ENCODE data around the gene FCN1. TPM values are rescaled to one million over a fixed set of nuclear protein-coding genes. Genes with fewer than 3 reads are reported as not detected.
A peak's percentile ranks its signal among the peaks of the same experiment; 100 is the strongest.

FCN1 gene
- total RNA-seq, 2 donors from 2014 or later, result 0.63 to 2.1 TPM

GRCh38 chr9:134897584-134898170 lies 20.0 kb downstream of the FCN1 start:
- H3K4me3 ChIP-seq, result no peak overlapping the region
- no peak for DNase-seq (ENCODE audit: low spot score)

GRCh38 chr9:134896834-134897583 lies 20.7 kb downstream of the FCN1 start:
- peak overlapping the region; percentile 58 to 68 for H3K27ac ChIP-seq
- H3K27me3 ChIP-seq, result no peaks in the 10 kb centered on the region
- TF ChIP-seq CTCF (IDR thresholded peaks at IDR 0.05), result no peak
- no peaks in the 10 kb centered on the region for H3K9me3 ChIP-seq
- no peak overlapping the region for H3K4me3 ChIP-seq
- peaks cover 0 to 37% of the 10 kb centered on the region in 2 donors for H3K4me1 ChIP-seq
- no peak for DNase-seq (ENCODE audit: low spot score)
- no peaks in the 10 kb centered on the region for H3K36me3 ChIP-seq

More at GRCh38 chr9:134897584-134898170, 20.0 kb downstream of the FCN1 start:
- peaks cover 0 to 37% of the 10 kb centered on the region in 2 donors for H3K4me1 ChIP-seq
- H3K27ac ChIP-seq, result peak overlapping the region in 1 of 2 donors; percentile 26
- no peak for TF ChIP-seq CTCF (IDR thresholded peaks at IDR 0.05)
- H3K27me3 ChIP-seq, result no peaks in the 10 kb centered on the region
- no peaks in the 10 kb centered on the region for H3K9me3 ChIP-seq
- no peaks in the 10 kb centered on the region for H3K36me3 ChIP-seq

GRCh38 chr9:134895908-134896833 lies 21.5 kb downstream of the FCN1 start:
- Histone ChIP-seq H3K4me3 (no peak overlapping the region), H3K36me3 (no peaks in the 10 kb centered on the region), H3K9me3 (no peaks in the 10 kb centered on the region), H3K27me3 (no peaks in the 10 kb centered on the region), H3K27ac (peak overlapping the region; percentile 58 to 68), H3K4me1 (peaks cover 0 to 37% of the 10 kb centered on the region in 2 donors)
- peak; percentile 72 for DNase-seq (ENCODE audit: low spot score)
- no peak for TF ChIP-seq CTCF (IDR thresholded peaks at IDR 0.05)

- Histone ChIP-seq H3K4me3 (no peak overlapping the region), H3K4me1 (peaks cover 0 to 37% of the 10 kb centered on the region in 2 donors), H3K9me3 (no peaks in the 10 kb centered on the region), H3K27me3 (no peaks in the 10 kb centered on the region), H3K27ac (peak overlapping the region; percentile 14 to 68), H3K36me3 (no peaks in the 10 kb centered on the region)
- no peak for TF ChIP-seq CTCF (IDR thresholded peaks at IDR 0.05)
- DNase-seq (ENCODE audit: low spot score), result no peak
Measured at GRCh38 chr9:134895567-134895907, 22.2 kb downstream of the FCN1 start.

- no peak for TF ChIP-seq CTCF (IDR thresholded peaks at IDR 0.05)
- Histone ChIP-seq H3K9me3 (no peaks in the 10 kb centered on the region), H3K27ac (peak overlapping the region in 1 of 2 donors; percentile 68), H3K4me1 (peaks cover 0 to 37% of the 10 kb centered on the region in 2 donors), H3K4me3 (no peak overlapping the region), H3K27me3 (no peaks in the 10 kb centered on the region), H3K36me3 (no peaks in the 10 kb centered on the region)
- no peak for DNase-seq (ENCODE audit: low spot score)
Measured at GRCh38 chr9:134895097-134895496, 22.6 kb downstream of the FCN1 start.
